Endothelial cell of umbilical vein (primary cell): ENCODE data around the gene IL3. TPM values are rescaled to one million over a fixed set of nuclear protein-coding genes. Genes with fewer than 3 reads are reported as not detected.

ENCODE experiments used
- BruUV-seq: library from RNA; stranded (reverse); fragments of 400-500 nt; replicated peaks from 2 replicates; lab custom pipeline; 2021; lab: Mats Ljungman, UMichigan
- CTCF ChIA-PET: fragments of 300-600, 350-600 bp; sonication (Branson Sonifier 250); formaldehyde crosslinking; loops from one replicate; lab custom pipeline; 2021; ENCODE audit warnings: antibody characterized with exemption, inconsistent platforms; lab: Charles Lee
- POLR2A ChIA-PET: fragments of 300-600, 350-600 bp; sonication (Branson Sonifier 250); formaldehyde crosslinking; loops from one replicate; lab custom pipeline; 2021; ENCODE audit warnings: antibody characterized with exemption, inconsistent platforms; lab: Charles Lee
- DNase-seq: peaks from one replicate; pipeline ENCODE4 v3.0.0-alpha.2; 2011; ENCODE audit warnings: low read depth, low spot score
- FAIRE-seq: peaks from 2 replicates; lab custom pipeline; 2011; peaks lifted over from hg19 to GRCh38; lab: Jason Lieb, UNC
- H2AFZ ChIP-seq: 2 replicates; pipeline ENCODE4 v1.6.0; 2012; ENCODE audit warnings: low read depth, low read length, control low read depth, inconsistent platforms
- H3K27ac ChIP-seq: 2 replicates; pipeline ENCODE4 v1.5.1; 2011; ENCODE audit warnings: low read depth, mild to moderate bottlenecking, control low read depth, low read length, moderate library complexity; ENCODE audit not compliant: insufficient read depth
- H3K27me3 ChIP-seq, 2 experiments: 2 replicates each; pipeline versions ENCODE4 v1.6.0 to v1.6.1; 2011; ENCODE audit warnings: low read length in 2 of 2, mixed read lengths in 1 of 2; ENCODE audit not compliant: control insufficient read depth in 2 of 2, insufficient read depth in 2 of 2
- H3K36me3 ChIP-seq, 2 experiments: 2 replicates in 1 of 2; 3 replicates in 1 of 2; pipeline ENCODE4 v1.5.1; 2011; ENCODE audit warnings: low read length in 2 of 2, mild to moderate bottlenecking in 1 of 2, moderate library complexity in 1 of 2; ENCODE audit not compliant: control insufficient read depth in 2 of 2, insufficient read depth in 2 of 2; ENCODE audit errors: extremely low read depth in 1 of 2
- H3K4me1 ChIP-seq: 3 replicates; pipeline ENCODE4 v1.5.1; 2011; ENCODE audit warnings: mild to moderate bottlenecking, low read length; ENCODE audit not compliant: control insufficient read depth, insufficient read depth; ENCODE audit errors: extremely low read depth
- H3K4me2 ChIP-seq: 2 replicates; pipeline ENCODE4 v1.6.1; 2011; ENCODE audit warnings: low read length, control low read depth, mixed read lengths; ENCODE audit not compliant: insufficient read depth
- H3K4me3 ChIP-seq, 3 experiments: fragments of 200-600 bp in 1 of 3; sonication (generic), shearing (Covaris generic) in 1 of 3; replicated peaks in 1 of 3; 2 replicates each; pipeline ENCODE4 v1.5.1; 2011 to 2016; ENCODE audit warnings: control low read depth in 3 of 3, low read length in 3 of 3, mild to moderate bottlenecking in 2 of 3, inconsistent platforms in 1 of 3, low read depth in 1 of 3, moderate library complexity in 1 of 3; ENCODE audit not compliant: insufficient read depth in 1 of 3
- H3K79me2 ChIP-seq: 2 replicates; pipeline ENCODE4 v1.6.0; 2012; ENCODE audit warnings: low read length, inconsistent platforms; ENCODE audit not compliant: control insufficient read depth, insufficient read depth
- H3K9ac ChIP-seq: replicated peaks from 2 replicates; pipeline ENCODE3; 2011; ENCODE audit warnings: low read length, control low read depth; ENCODE audit not compliant: insufficient read depth; ENCODE audit errors: extremely low read depth
- H3K9me1 ChIP-seq: replicated peaks from 3 replicates; pipeline ENCODE4 v1.6.0; 2011; ENCODE audit warnings: mild to moderate bottlenecking, low read length; ENCODE audit not compliant: control insufficient read depth, insufficient read depth; ENCODE audit errors: extremely low read depth
- H3K9me3 ChIP-seq: replicated peaks from 2 replicates; pipeline ENCODE4 v1.5.1; 2012; ENCODE audit warnings: low read length, inconsistent platforms; ENCODE audit not compliant: control insufficient read depth, insufficient read depth
- H4K20me1 ChIP-seq: replicated peaks from 2 replicates; pipeline ENCODE3; 2011; ENCODE audit warnings: mild to moderate bottlenecking, low read length; ENCODE audit not compliant: control insufficient read depth, insufficient read depth; ENCODE audit errors: extremely low read depth
- CTCF ChIP-seq, 2 donors: IDR thresholded peaks; 1 replicate in 1 of 2; 2 replicates in 1 of 2; pipeline ENCODE4 v1.5.1; 2011; ENCODE audit warnings: low read length in 2 of 2, mild to moderate bottlenecking in 2 of 2, moderate library complexity in 2 of 2, control low read depth in 1 of 2, inconsistent platforms in 1 of 2, low read depth in 1 of 2; ENCODE audit not compliant: insufficient read depth in 1 of 2; ENCODE audit errors: extremely low read depth in 1 of 2
- EZH2 ChIP-seq: IDR thresholded peaks from 2 replicates; pipeline ENCODE4 v1.6.1; 2012; ENCODE audit warnings: borderline replicate concordance, low read depth, mild to moderate bottlenecking, moderate library complexity, low read length, inconsistent platforms; ENCODE audit not compliant: severe bottlenecking
- FOS ChIP-seq: IDR thresholded peaks from 2 replicates; pipeline ENCODE4 v1.6.1; 2011; ENCODE audit warnings: mild to moderate bottlenecking, low read length, moderate library complexity, borderline replicate concordance; ENCODE audit not compliant: insufficient read depth
- GATA2 ChIP-seq: IDR thresholded peaks from 2 replicates; pipeline ENCODE4 v1.7.0; 2011; ENCODE audit warnings: low read depth, mild to moderate bottlenecking, moderate library complexity, mixed read lengths, low read length; ENCODE audit not compliant: insufficient read length, insufficient read depth
- JUN ChIP-seq: IDR thresholded peaks from 2 replicates; pipeline ENCODE4 v1.6.1; 2011; ENCODE audit warnings: borderline replicate concordance, low read depth; ENCODE audit not compliant: insufficient read length, insufficient read depth
- MAX ChIP-seq: IDR thresholded peaks from 2 replicates; pipeline ENCODE4 v1.6.1; 2011; ENCODE audit not compliant: insufficient read depth, insufficient read length
- MYC ChIP-seq: IDR thresholded peaks from one replicate; pipeline ENCODE4 v1.6.1; 2011; ENCODE audit warnings: mild to moderate bottlenecking, low read depth, low read length
- POLR2A ChIP-seq: IDR thresholded peaks from 2 replicates; pipeline ENCODE4 v1.6.1; 2012; ENCODE audit warnings: low read depth, mild to moderate bottlenecking, control low read depth, low read length
- POLR2AphosphoS5 ChIP-seq: IDR thresholded peaks from 2 replicates; pipeline ENCODE4 v1.6.1; 2012; ENCODE audit warnings: low read depth, mild to moderate bottlenecking, control low read depth, low read length, moderate library complexity; ENCODE audit not compliant: insufficient read depth
- dilution Hi-C: fragments of 300-500 bp; cut with MboI; formaldehyde crosslinking; loops from one replicate; pipeline ENCODE4 v1.15.0; 2019; ENCODE audit warnings: low sequenced_read_pairs; ENCODE audit not compliant: extremely low pct_ligation_motif_present
- intact Hi-C: fragments of 100-400 bp; cut with micrococcal nuclease; formaldehyde crosslinking; loops from one replicate; pipeline ENCODE4 v1.10.0; 2022
- polyA plus RNA-seq, 4 experiments: library from polyadenylated mRNA; depleted of rRNA in 3 of 4; stranded (reverse) in 3 of 4; unstranded in 1 of 4; fragments of >200 nt; gene quantifications; 2 replicates each; pipeline versions ENCODE4 v1.2.1 to v1.2.3, GENCODE V29; 2011 to 2012; ENCODE audit warnings: missing spikeins in 1 of 4
- total RNA-seq: library from RNA; stranded (reverse); gene quantifications from 2 replicates; pipeline ENCODE4 v1.2.3, GENCODE V29; 2021

IL3 gene
- total and polyA plus RNA-seq, 2 donors (not counting 3 experiments of a cell fraction or from before 2014, with no cell fraction given) = not detected

GRCh38 chr5:132076202-132076830, 15.9 kb downstream of the IL3 start:
- ChIA-PET POLR2A (no interaction called here), CTCF (no interaction called here)
- Histone ChIP-seq H2AFZ (no peak overlapping the region), H3K9me1 (no peaks in the 10 kb centered on the region), H3K4me2 (no peak overlapping the region), H3K9ac (no peak overlapping the region), H3K4me1 (peaks cover 13% of the 10 kb centered on the region), H4K20me1 (no peaks in the 10 kb centered on the region), H3K4me3 (no peak overlapping the region), H3K27ac (no peak overlapping the region), H3K79me2 (no peaks in the 10 kb centered on the region), H3K27me3 (no peaks in the 10 kb centered on the region), H3K36me3 (no peaks in the 10 kb centered on the region), H3K9me3 (no peaks in the 10 kb centered on the region)
- dilution Hi-C loops (no loop called here), intact Hi-C loops (no loop called here)
- DNase-seq = no peak
- no peak for FAIRE-seq
- BruUV-seq = no TSS peak
- TF ChIP-seq GATA2 = no peak
- TF ChIP-seq MYC = no peak
- no peak for TF ChIP-seq MAX
- no peak for TF ChIP-seq POLR2A
- TF ChIP-seq EZH2 = no peak
- no peak for TF ChIP-seq CTCF (IDR thresholded peaks at IDR 0.05; ENCODE audit: extremely low read depth in 1 of 2, insufficient read depth in 1 of 2, low read depth in 1 of 2, low read length in 2 of 2)
- TF ChIP-seq FOS = no peak
- no peak for TF ChIP-seq JUN
- TF ChIP-seq POLR2AphosphoS5 = no peak
